NCI-H2196 treated with DMSO at 0.1 percent for 48 hours (cell line): ENCODE data around the gene PIP4K2B.

Experiments used
- DNase-seq: peaks from one replicate; lab custom pipeline; 2025; ENCODE audit not compliant: unreplicated experiment; lab: John Stamatoyannopoulos, UW

PIP4K2B gene

DNA sequence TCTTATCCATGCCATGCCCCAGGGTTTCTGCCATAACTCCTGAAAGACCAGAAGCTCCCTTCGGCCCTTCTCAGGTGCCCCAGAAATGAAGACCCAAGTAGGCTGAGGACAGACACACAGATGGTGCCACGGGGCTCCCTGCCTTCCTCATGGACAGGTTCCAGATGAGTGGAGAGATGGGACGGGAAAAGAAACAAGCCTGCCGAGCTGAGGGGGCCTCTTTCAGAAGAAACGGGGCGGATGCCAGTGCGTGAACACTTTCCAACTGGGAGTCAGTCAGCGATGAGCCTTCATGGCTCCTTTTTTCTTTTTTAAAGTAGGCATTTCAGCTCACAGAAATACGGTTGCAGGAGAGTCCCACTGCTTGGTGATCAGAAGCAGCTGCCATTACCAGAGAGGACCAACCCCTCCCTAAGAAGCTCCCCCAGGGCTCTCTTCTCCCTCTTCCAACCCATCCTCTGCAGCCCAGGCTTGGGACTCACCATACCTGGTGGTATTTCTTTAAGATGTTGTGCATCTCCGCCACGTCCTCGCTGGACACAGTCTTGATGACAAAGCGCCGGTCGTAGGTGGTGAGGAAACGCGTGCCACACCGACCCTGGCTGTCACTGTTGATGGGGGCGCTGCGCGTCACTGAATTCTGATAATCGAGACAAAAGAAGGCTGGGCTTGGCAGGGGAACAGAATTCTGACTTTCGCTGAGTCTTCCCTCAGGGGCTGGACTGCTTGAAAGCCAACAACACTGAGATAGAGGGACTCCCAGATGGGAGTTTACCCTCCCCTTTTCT lies 19.2 kb downstream of the PIP4K2B start:
- no peak for DNase-seq

DNA sequence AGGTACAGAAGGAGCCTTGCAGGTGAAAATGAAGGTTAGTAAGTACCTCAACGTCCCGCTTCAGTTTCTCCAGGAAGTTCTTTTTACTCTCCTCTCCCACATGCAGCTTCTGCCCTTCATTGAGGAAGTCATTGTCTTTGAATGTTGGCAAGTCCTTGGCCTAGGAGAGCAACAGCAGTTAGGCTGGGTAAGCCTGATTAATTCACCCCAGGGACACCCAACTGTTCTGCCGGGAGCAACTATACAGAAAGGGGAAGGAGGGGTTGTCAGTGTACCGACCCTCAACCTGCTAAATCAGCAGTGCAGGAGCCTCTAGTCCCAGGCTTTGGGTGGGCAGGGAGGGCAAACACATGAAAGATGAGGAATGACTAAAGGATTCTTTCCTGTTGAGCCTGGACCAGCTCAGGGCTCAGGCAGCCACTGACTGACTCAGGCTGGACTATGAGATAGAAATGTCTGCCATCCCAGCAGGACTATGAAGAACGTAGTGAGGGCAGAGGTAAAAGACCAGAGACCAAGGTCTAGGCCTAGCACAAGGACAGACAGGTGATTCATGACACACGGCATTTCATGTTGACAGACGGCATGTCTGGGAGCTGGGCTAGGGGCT lies 21.6 kb downstream of the PIP4K2B start:
- DNase-seq = no peak

DNA sequence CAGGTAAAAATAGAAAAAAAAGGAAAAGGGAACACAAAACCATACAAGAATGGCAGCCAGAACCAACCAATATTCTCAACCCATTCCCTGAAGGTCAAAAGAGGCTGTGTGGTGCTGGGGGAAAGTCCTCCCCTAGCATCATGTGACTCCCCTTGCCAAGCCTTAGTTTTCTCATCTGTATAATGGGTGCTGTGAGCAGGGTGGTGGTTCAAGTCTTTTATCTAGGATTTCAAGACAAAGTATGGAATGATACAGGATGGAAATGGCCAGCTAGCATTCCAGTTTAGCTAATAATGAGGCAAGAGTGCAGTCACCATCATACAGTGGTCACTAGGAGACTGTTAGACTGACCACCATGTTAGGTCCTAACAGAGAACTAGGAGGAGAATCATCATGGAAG lies 26.1 kb downstream of the PIP4K2B start:
- no peak for DNase-seq

DNA sequence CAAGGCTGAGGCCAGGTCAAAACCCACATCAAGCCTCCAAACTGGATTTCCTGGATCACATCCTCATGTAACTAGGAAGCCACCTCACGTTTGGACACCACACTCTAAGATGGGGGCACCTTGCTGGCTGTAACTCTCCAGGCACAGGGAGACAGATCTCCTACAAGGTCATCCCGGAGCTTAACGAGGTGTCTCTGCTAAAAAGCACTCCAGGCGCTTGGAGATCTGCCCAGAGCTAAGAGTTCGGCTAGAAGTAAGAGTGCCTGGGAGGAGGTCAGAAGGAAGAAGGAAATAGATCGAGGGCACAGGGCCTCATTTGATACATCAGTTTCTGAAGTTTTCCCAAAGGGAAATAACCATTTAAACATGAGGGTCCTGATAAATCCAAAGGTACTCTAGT lies 30.9 kb downstream of the PIP4K2B start:
- no peak for DNase-seq

DNA sequence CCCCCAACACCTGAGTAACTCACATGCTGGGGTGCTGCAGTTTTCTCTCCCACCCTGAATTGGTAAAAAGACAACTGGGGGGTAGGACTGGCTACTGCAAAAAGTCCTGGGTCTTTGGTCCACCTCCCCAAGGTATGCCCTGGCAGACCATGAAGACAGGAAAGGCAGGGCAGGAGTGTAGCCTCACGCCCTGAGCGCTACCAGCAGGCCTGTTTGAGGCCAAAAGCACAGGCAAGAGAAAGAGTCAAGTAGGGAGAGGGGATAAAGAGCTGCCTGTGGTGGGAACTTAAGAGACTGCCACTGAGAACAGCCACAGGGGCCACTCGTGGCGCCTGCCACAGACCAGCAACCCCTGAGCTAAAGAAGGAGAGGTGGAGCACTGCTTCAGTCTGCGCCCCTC lies 33.0 kb downstream of the PIP4K2B start:
- no peak for DNase-seq

DNA sequence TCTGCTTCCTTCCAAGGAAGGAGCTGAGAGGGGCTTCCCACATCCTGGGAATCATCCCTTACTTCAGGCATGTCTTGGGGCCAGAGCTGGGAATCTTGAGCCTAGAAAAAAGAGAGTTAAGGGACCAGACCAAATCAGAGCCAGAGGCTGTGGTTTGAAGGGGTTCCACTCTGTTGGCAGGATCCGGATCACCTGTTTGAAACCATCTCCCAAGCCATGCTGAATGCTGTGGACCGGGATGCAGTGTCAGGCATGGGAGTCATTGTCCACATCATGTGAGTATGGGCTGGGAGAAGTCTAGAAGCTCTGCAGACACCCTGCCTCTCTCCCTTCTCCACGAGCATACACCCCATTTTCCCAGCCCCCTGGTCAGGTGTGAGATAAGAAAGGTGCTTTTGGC lies 37.1 kb downstream of the PIP4K2B start:
- DNase-seq = no peak

DNA sequence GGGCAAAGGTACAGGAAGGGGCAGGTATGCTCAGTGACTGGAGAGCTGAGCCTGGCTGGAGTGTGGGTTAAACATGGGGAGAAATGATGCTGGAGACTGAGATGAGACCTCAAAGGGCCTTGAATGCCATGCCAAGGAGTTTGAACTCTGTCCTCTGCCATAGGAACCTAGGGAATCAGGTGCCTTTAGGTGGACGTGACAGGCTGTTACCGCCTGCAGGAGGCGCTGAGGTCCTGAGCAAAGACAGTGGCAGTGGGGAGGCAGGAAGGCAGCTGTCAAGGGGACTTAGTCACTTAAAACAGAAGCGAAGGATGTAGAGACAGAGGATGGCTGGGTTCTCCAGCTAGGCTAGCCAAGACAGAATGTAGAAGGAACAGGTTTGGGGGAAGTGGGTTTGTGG lies 37.7 kb downstream of the PIP4K2B start:
- no peak for DNase-seq

DNA sequence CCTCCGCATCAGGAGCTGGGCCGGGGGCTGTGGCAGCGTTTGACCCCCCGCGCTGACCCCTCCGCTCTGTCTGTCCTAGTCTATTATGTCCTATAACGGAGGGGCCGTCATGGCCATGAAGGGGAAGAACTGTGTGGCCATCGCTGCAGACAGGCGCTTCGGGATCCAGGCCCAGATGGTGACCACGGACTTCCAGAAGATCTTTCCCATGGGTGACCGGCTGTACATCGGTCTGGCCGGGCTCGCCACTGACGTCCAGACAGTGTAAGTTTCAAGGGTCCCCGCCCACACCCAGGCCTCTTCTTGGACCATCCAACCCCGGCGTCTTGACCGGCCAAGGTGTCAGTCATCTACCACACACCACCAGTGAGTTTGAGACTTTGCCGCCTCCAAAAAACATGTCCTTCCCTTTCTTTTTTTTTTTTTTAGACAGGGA lies 46.3 kb downstream of the PIP4K2B start:
- no peak for DNase-seq

DNA sequence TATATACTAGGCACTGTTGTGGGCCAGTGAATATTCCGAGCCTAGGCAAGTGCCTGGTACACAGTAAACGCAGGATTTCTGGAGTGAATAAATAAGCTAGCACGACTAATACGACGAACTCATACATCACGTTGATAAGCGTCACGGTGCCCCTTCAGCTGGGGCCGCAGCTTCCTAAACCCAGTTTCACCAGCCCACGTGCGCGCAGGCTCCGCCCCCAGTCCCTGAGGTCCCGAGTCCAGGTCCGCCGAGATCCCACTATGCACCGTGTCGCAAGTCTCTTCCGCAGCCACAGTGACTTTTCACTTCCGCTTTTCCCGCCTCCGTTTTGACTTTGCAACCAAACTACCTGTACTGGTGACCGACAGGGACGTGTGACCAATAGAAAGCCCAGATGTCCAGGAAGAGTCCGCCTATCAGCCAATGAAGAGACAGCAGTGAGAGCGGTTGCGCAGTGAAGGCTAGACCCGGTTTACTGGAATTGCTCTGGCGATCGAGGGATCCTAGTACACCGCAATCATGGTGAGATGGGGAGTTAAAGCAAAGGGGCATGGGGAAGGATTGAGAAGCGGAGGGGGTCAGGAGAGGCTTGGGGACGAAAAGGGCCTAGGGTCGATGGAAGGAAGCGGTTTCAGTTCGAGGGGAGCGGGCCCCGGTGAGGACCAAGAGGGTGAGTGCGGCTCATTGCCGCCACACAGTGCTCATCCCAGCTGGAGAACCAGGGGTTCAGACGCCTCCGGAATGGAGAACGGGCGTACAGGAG lies 46.9 kb downstream of the PIP4K2B start, which contains the start of gene PSMB3:
PSMB3 (plus strand) TSS at position 434 of the 763 bp plus-strand sequence; CDS start at position 520, 86 bp downstream.
- DNase-seq = peak; percentile 91

DNA sequence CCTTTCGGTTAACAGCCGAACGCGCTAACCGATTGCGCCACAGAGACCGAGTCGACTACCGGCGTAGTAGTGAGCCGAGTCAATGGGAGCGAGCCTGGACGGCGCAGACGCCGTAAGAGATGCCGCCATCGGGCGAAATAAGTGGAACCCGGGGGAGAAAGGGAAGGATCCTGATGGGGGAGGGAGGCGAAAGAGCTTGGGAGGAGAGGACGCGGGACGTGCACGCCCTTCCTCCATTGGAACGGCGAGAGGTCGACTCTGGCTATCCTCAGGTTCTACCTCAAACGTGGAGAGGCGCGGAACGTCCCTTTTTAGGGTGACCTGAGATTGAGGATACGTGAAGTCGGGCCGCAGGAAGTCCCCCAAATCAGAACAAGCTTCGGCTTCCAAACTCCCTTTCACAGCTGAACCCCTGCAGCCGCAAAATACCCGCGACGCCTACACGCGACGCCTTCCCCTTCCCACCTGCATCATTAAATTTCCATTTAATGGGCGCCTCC lies 47.5 kb downstream of the PIP4K2B start:
- peak; percentile 43 for DNase-seq

DNA sequence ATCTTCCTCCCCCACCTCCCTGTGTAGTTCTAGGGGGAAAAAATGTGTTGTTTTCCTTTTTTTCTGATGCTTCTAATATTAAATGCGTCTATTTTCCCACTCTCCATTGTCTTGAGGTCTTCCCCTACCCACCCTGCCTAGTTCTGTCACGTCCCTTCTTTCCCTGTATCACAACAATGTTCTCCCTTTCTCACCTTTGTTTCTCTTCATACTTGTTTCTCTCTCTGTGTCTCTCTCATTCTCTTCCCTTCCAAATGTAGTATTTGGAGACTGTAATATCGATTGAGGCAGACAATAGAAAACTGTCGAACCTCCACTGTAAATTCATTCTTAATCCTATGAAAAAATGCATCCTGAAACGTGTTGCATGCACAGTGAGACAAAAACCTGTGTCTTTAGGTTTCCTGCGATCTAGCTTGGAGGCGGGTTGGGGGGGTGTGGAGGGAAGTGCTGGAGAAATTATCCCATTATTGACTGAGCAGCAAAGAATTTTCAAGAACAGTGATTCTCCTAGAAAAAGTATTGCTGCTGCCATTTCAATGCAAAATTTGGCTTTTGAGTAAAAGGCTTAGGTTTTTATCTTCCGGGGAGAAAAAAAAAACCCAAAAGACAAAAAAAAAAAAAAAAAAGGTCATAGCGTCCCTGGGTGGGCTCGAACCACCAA lies 48.1 kb downstream of the PIP4K2B start:
- DNase-seq = no peak

DNA sequence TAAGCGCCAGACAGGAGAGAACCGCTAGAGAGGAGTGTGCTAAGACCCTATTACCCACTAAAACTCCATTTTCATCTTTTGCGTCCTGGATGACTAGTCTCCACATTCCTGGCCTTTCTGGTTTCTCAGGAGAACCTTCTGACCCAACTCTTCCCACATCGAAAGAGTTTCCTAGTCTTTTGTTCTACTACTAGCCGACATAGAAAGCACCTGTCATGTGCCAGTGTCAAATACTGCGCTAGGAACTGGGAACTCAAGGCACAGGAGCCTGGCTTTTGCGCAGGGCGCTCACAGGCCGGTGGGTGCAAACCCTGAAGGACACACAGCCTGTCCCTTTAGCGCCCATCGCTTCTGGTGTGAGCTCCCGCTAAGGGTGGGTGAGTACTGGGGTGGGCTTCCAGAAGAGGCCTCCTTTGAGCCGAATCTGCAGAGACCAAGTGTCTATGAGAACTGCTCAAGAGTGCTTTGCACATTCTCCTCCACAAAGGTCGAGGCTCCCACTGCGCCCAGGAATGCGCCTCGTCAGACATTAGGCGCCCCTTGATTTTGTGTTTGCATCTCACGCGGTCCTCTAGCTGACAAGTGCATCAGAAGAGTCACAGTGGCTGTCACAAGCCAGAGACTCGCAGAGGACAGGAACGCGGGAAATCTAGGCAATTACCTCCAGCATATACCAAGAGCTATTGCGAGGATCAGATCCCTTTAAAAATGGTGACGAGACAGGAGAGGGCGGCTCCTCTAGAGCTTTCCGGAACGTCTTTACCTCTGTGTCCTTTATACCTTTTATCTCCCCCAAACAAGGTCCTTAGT lies 48.8 kb downstream of the PIP4K2B start:
- no peak for DNase-seq

DNA sequence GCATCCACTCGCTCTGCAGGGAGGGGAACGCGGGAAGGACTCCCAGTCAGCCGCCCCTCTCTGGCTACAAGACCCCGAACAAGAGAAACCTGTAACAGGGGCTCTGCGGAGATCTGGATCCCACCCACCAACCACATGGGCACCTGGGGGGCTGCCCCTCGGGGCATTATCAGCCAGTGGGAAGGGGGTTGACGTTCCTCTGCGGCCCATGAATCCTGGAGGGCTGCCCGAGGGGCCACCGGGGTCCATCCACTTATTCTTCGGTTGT lies 49.4 kb downstream of the PIP4K2B start:
- no peak for DNase-seq

DNA sequence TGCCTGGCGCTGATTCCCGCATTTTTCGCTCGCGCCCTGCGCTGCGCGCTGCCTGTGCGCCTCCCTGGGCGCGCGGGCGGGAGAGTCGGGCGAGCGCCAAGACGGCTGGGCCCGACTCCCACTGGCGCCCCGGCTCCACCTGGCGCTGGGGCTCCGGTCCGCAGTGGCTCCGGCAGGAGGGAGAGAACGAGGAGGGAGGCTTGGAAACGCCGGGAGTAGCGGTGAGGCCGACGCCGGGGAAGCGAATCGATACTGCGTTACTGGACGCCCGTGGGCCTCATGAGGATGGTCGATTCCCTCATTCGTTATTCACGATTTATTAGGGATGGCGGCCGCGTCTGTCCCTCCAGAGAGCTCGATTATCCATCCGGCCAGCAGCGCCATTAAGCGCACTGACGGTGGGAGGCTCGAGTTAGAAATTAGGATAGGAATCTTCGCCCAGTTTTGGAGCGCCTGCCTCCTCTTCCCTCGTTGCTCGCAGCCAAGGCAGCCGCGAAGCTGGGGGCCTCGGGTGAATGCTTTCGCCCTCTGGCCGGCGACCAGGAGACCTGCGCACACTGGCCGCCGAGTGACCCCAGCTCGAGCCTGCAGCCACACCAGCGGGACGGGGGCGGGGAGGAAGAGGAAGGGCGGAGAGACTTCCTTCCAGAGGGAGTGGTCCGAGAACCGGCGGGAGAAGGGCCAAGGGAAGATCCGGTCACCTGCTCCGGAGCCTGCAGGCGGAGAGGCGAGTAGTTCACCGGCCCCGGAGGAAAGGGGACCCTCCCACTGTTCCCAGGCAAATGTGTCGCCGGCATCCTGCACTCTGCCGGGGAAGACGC lies 49.9 kb downstream of the PIP4K2B start:
- DNase-seq = peak; percentile 33

DNA sequence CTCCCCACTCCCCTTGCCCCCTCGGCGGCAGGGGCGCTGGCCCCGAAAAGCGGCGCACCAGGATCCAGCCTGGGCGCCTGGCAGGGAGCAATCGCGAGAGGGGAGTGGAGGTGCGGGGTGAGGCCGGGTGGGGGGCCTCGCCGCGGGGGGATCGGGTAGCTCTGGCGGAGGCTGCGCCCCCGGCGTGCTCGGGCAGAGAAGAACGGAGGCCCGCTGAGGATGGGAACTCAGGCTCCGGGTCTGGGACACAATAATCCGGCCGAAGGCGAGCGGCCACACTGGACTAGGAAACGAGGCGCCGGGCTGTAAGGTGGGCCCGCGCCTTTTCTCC lies 50.5 kb downstream of the PIP4K2B start:
- DNase-seq = no peak

DNA sequence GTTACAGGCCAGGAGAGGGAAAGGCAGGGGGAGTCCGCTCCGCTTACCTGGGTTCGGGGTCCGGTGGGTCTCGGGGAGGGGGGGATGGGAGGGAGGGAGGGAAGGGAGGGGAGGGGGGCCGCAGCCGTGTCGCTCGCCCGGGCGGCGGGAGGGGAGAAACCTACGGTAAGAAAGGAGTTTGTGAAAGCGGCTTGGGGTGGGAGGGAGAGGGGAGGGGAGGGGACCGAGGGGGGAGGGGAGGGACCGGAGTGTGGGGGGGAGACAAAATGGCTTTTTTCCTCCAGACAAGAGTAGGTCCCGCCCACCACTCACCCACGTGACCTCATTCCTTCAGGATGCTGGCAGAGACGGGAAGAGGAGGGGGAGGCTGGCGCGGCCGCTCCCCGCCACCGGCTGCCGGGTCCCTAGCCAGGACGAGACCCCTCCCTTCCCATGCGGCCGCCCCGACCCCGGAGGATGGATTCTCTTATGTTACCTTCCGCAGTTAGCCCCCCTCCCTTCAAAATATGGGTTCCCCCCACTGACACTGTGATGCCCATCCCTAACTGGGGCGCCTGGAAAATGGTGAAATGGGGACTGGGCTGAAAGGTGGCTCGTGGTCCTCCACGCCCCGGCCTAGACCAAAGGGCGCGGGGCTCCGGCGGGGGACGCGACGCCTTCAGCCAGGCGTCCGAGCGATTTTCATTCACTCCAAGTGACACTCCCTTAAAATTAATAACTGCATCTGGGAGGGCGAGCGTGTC lies 51.0 kb downstream of the PIP4K2B start, which contains the start of gene PCGF2:
PCGF2 (minus strand) TSS at position 188 of the 743 bp plus-strand sequence. CDS start 7,934 bp downstream, outside the sequence.
- DNase-seq = peak; percentile 14

DNA sequence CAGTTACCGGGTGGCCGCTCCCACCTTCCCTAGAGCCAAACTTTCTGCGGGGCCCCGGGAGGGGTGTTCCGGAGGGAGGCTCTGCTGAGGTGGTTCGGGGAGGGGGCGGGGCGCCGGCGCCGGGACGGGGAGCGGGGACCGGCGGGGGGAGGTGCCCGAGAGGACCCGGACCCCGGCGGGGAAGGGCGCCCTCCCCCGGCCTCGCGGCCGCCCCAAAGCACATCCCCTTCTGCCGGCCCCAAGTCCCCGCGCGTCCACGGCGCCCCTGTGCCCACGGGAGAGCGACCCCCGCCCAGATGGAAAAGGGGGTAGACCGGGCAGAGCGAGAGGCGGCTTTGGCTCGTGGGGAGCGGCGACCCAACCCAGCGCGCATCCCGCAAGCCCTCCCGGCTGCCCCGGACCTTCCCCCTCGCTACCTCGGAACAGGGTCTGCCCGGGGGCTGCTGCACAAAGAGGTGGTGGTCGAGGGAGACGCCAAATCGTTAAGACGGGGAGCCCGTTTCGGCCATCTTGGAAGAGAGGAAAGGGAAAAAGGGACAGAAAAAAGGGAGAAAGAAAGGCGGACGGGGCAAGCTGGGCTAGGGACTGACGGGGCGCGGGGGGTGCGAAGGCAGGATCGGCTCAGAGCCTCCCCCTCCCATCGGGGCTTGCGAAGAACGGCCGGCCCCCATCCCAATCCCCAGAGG lies 51.8 kb downstream of the PIP4K2B start:
- DNase-seq = no peak

DNA sequence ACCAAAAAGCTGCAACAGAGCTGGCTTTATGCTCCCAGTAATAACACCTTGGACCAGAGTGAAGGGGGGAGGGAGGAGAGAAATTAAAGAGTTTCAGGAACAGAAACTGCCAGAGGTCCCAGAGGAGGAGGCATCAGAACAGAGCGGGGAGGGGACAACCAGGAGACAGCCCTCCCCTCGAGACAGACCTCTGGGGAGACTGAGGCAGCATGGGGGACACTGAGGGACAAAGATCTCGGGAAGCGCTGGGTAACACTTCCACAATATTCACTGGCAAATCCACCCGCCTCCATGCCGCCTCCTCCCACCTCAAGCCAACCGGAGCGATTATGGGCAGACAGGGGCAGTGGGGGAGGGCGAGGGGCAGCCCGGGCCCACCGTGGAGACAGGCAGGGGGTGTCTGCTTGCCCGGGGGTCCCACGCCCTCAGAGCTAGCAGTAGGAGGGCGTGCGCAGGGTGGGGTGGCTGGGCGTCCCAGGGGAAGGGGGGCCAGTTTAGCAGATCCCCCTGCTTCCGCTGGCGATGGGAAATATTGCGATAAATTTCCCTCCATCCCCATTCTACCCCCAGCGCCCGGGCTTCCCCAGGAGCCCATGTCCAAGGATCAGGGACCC lies 52.4 kb downstream of the PIP4K2B start:
- no peak for DNase-seq
